HG03378 (cell line): ENCODE measurements around the gene ARHGEF11.
"Not testable (repeated sequence)": the region's sequence is repeated elsewhere in the genome, so short reads cannot be mapped to it uniquely, and the experiment has no call there.

Source experiments
- ATAC-seq: cut with Tn5 transposase; IDR thresholded peaks from one replicate; pipeline ENCODE4 v1.9.1; 2021; ENCODE audit warnings: mild to moderate bottlenecking, moderate library complexity; ENCODE audit not compliant: unreplicated experiment

Gene ARHGEF11

DNA sequence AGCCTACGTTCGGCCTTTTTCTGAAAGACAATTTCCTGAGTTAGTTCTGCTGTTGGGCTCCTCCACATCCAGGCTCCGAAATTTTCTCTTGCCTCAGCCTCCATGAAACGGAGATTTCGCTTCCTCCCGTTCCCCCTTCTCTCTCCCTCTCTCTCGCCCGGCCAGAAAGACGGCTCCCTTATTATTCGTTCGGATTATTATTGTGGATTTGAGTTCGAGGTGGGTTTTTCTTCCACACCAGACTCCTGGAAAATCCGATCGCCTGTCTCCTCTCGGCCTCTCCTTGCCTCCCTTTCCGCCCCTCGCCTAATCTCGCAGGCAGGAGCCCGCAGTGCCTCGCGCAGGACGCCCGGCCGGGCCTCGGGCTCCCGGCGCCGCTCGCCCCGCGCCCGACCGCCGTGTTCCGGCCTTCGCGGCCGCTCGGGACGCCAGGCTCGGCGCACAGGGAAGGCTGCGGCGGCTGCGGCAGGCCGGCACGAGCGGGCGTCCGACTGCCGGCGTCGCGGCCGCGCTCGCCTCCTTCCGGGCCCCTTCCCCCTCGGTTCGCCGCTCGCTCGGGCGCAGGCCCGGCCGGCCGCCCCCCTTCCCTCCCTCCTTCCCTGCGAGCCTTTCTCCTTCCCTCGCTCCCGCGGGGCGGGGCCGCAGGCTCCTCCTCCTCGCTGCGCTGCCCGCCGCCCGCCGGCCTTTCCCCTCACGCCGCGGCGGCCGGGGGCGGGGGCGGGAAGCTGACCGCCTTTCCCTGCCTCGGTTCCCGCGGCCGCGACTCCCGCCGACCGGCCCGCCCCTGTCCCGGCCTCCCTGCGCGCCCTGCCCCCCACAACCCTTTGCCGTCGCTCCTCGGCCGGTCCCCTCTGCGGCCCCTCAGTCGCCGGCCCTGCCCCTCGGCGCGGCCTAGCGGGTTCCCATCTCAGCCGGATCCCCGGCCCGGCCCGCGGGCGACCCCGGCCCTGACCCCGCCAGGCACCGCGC, at the start of gene ARHGEF11:
Gene ARHGEF11 (minus strand): TSS at position 493 of the 969 bp plus-strand sequence. CDS start 1,412 bp downstream, outside the sequence.
- no peak for ATAC-seq

- ATAC-seq: no peak
Measured at GRCh38 chr1:157095091-157095490, 49.5 kb upstream of the ARHGEF11 start.

GRCh38 chr1:157092831-157093230, 47.3 kb upstream of the ARHGEF11 start:
- ATAC-seq: no peak

DNA sequence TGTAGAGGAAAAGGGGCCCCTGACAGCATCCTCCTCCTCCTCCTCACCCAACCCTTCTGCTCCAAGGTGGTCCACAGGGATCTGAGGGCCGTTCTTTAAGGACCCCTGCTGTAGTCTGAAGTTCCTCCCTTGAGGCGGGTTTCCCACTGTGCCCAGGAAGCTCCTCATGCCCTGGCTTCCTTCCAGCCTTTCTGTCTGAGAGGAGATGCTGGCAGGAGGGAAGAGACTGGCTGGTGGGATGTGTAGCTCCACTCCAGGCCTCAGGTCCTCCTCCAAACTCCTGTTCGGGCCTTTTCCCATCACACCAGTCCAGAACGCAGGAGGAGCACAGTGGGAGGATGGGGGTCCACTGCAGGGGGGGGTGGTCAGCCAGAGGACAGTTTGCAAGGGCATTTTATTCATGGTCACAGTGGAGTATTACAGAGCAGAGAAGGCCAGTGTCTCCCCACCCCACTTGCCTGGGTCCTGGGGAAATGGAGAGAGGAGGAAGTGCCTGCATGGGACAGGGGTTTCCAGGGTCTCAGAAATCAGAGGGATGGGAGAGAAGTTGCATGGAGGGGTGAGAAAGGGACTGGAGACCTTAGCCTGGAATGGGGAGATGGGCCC, 46.2 kb upstream of the ARHGEF11 start:
- ATAC-seq: no peak

DNA sequence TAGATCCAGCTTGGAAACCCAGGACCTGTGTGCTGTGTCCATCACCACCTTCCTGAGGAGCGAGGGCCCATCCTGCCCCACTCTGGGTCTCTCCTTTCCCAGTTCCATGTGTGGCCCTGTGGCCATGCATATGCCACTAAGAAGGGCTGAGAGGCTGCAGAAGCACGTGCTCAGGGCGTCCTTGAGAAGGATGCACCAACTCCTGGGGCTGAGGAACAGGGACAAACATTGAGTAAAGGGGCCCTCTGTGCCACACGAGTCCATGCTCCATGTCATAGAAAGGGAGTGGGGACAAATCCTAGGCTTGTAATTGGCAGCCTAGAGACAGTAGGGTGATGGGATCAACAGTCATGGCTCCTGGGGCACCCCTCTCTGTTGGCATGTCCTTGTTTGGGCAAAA, 45.6 kb upstream of the ARHGEF11 start:
- ATAC-seq: no peak

DNA sequence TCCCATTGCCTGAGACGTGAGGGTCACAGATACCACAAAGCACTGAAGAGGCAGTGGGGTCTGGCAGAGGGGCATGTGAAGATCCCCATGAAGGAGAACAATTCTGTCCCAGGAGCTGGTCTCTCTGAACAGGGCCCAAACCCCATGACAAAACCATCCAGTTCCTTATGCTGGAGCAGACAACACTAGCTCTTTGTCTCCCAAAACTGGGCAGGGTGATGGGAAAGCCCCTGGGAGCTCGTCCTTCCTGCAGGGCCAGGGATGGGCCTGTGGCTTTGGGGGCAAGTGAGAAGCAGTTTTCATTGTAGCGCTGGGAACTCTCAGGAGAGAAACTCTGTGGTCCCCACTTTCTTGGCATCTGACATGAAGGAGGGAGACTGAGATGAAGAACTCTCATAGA, 45.2 kb upstream of the ARHGEF11 start:
- ATAC-seq: no peak

DNA sequence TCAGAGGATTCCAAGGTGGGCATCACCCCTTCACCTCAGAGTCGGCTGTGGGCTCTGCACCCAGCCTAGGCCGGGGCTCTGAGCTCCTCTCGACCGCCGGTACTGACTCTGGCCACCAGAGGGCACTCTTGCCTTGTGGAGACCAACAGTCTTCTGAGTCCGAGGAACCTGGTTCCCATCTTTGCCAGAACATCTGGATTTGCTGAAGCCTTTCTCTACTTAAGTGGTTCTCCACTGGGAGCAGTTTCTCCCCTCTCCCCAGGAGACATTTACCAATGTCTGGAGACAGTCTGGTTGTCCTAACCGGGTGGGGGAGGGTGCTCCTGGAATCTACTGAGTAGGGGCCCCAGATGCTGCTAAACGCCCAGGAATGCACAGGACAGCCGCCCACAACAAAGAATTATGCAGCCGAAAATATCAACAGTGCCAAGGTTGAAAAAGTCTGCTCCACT, 44.7 kb upstream of the ARHGEF11 start:
- ATAC-seq: no peak

- no peak for ATAC-seq
Measured at GRCh38 chr1:157089789-157090188, 44.2 kb upstream of the ARHGEF11 start.

DNA sequence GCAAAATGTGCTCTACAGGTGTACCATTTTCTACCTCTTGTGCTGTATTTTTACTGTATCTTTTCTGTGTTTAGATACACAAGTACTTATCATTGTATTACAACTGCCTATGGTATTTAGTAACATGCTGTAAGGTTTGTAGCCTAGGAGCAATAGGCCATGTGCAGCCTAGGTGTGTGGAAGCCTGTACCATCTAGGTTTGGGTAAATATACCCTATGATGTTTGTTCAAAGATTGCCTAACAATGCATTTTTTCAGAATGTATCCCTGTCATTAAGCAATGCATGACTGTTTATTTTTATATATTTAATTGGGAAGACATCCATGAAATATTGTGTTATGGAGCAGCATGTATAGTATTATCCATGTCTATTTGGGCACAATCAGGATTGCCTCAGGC, 43.1 kb upstream of the ARHGEF11 start:
- no peak for ATAC-seq

DNA sequence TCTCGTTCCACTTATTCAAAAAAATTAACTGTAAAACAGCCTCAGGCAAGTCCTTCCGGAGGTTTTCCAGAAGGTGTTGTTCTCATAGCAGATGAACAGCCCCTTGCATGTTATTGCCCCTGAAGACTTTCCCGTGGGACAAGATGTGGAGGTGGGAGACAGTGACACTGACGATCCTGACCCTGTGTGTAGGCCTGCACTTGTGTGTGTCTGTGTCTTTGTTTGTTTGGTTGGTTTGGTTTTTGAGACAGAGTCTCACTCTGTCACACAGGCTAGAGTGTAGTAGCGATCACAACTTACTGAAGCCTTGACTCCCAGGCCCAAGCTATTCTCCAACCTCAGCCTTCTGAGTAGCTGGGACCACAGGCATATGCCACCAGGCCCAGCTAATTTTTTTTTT, 41.5 kb upstream of the ARHGEF11 start:
- no peak for ATAC-seq

DNA sequence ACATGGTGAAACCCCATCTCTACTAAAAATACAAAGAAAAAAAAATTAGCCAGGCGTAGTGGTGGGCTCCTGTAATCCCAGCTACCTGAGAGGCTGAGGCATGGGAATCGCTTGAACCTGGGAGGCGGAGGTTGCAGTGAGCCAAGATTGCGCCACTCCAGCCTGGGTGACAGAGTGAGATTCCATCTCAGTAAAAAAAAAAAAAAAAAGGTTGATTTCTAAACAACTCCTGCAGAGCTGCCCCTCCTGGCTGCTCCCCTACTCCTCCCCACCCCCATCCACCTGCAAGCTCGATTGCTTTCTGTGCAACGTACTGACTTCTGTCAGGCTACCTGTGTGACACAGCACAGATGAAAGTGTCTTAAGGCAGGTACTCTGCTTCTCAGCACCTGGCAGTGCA, 40.8 kb upstream of the ARHGEF11 start:
- no peak for ATAC-seq

GRCh38 chr1:157085421-157085820, 39.9 kb upstream of the ARHGEF11 start:
- ATAC-seq: no peak

- ATAC-seq: no peak
Measured at GRCh38 chr1:157084720-157085119, 39.2 kb upstream of the ARHGEF11 start.

DNA sequence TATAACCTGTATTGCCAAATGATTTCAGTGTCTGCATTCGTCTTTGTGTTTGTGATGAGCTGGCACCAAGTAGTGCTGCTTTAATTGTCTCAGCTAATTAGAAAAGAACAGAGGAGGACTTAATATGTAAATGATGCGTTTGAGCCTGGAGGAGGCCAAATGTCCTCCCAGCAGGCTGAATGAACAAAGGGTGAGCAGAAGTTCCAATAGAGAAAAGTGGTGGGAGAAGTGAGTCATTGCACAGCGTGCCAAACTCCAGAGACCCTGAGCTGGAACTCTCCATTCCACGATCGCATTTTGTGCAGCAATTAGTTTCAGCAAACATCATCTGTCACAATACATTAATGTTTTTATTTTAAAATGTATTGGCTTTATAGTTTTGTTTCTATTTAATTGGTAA, 36.2 kb upstream of the ARHGEF11 start:
- no peak for ATAC-seq

DNA sequence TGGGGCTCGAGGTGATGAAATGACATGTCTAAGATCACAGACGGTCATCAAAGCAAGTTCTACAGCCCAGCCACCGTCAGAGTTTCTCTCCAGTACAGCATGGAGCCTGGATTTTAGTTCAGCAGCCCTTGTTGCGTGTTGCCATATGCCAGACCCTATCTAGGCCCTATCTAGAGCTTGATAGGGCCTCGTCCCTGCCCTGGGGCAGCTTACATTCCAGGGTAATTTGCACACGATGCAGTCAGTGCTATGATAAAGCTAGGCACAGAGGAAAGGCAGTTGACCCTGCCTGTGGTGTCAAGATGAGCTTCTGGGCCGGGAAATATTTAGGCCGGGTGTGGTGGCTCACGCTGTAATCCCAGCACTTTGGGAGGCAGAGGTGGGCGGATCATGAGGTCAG, 35.2 kb upstream of the ARHGEF11 start:
- ATAC-seq: no peak

GRCh38 chr1:157077394-157077793, 31.9 kb upstream of the ARHGEF11 start:
- ATAC-seq: no peak

- no peak for ATAC-seq
Measured at GRCh38 chr1:157073944-157074685, 28.6 kb upstream of the ARHGEF11 start.

- no peak for ATAC-seq
Measured at GRCh38 chr1:157069601-157070000, 24.1 kb upstream of the ARHGEF11 start.

DNA sequence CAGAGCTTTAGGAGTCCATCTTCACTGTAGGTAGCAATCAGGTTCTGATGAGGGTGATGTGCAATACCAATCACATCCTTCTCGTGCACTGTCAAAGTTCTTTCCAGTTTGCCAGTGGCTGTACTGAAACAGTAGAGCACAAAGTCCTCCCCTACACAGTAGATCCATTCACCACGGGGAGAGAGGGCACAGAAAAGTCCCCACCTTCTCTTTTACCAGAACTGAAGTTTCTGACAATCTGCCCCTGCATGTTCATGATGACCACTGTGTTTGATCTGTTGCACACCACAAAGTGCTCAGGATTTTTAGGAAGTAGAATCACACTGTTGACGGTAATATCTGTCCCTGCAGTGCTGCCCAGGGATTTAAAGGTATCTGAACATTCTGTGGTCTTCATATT, 13.7 kb upstream of the ARHGEF11 start:
- not testable (repeated sequence) for ATAC-seq

DNA sequence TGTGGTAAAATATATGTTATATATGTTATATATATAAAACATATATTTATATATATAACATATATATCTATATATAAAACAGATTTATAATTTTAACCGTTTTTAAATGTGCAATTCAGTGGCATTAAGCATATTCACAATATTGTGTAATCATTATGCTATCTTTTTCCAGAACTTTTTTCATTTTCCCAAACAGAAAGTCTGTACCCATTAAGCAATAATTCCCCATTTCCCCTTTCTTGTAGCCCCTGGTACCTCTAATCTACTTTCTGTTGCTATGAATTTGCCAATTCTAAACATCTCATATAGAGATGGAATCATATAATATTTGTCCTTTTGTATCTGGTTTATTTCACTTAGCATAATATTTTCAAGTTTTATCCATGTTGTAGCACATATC, 10.7 kb upstream of the ARHGEF11 start:
- ATAC-seq: no peak

GRCh38 chr1:157055729-157056128, 10.2 kb upstream of the ARHGEF11 start:
- not testable (repeated sequence) for ATAC-seq
